Astrocyte (in vitro differentiated cells and primary cell): ENCODE measurements around the gene MYBL2. TPM values are rescaled to one million over a fixed set of nuclear protein-coding genes. Genes with fewer than 3 reads are reported as not detected.

Experiments used
- DNase-seq: peaks from one replicate; pipeline ENCODE4 v3.0.0-alpha.2; 2010; ENCODE audit warnings: low read depth
- FAIRE-seq: peaks from 2 replicates; lab custom pipeline; 2011; peaks lifted over from hg19 to GRCh38; lab: Jason Lieb, UNC
- H2AFZ ChIP-seq: 2 replicates; pipeline ENCODE4 v1.6.0; 2012; ENCODE audit warnings: low read depth, low read length, inconsistent platforms
- H3K27ac ChIP-seq: 2 replicates; pipeline ENCODE4 v1.5.1; 2011; ENCODE audit warnings: low read depth, low read length, inconsistent platforms
- H3K27me3 ChIP-seq: 2 replicates; pipeline ENCODE4 v1.6.0; 2011; ENCODE audit warnings: low read length, inconsistent platforms; ENCODE audit not compliant: insufficient read depth
- H3K36me3 ChIP-seq: 2 replicates; pipeline ENCODE4 v1.5.1; 2011; ENCODE audit warnings: low read length, inconsistent platforms; ENCODE audit not compliant: insufficient read depth
- H3K4me1 ChIP-seq: 2 replicates; pipeline ENCODE4 v1.5.1; 2011; ENCODE audit warnings: low read length, inconsistent platforms; ENCODE audit not compliant: insufficient read depth
- H3K4me2 ChIP-seq: 2 replicates; pipeline ENCODE4 v1.6.0; 2012; ENCODE audit warnings: low read length, inconsistent platforms
- H3K4me3 ChIP-seq: 2 replicates; pipeline ENCODE4 v1.5.1; 2011; ENCODE audit warnings: low read depth, mild to moderate bottlenecking, low read length, inconsistent platforms; ENCODE audit not compliant: insufficient read depth
- H3K79me2 ChIP-seq: 2 replicates; pipeline ENCODE4 v1.6.0; 2012; ENCODE audit warnings: mild to moderate bottlenecking, low read length, inconsistent platforms; ENCODE audit not compliant: insufficient read depth
- H3K9ac ChIP-seq: 2 replicates; pipeline ENCODE4 v1.6.0; 2012; ENCODE audit warnings: mild to moderate bottlenecking, low read length, inconsistent platforms
- H3K9me3 ChIP-seq: 2 replicates; pipeline ENCODE4 v1.5.1; 2012; ENCODE audit warnings: low read depth, mild to moderate bottlenecking, low read length, inconsistent platforms; ENCODE audit not compliant: insufficient read depth
- H4K20me1 ChIP-seq: 2 replicates; pipeline ENCODE4 v1.6.0; 2012; ENCODE audit warnings: low read length, inconsistent platforms; ENCODE audit not compliant: insufficient read depth
- H3K27ac Mint-ChIP-seq: one replicate; pipeline ENCODE4 v1.8.0; 2021; ENCODE audit warnings: mild to moderate bottlenecking, mixed read lengths; ENCODE audit not compliant: unreplicated experiment
- H3K27me3 Mint-ChIP-seq: one replicate; pipeline ENCODE4 v1.8.0; 2021; ENCODE audit warnings: low read depth, mixed read lengths; ENCODE audit not compliant: unreplicated experiment
- H3K36me3 Mint-ChIP-seq: one replicate; pipeline ENCODE4 v1.8.0; 2021; ENCODE audit warnings: low read depth, mixed read lengths; ENCODE audit not compliant: unreplicated experiment
- H3K4me1 Mint-ChIP-seq: one replicate; pipeline ENCODE4 v1.8.0; 2021; ENCODE audit warnings: low read depth, mixed read lengths; ENCODE audit not compliant: unreplicated experiment
- H3K4me3 Mint-ChIP-seq: one replicate; pipeline ENCODE4 v1.8.0; 2021; ENCODE audit warnings: mild to moderate bottlenecking, moderate library complexity, mixed read lengths; ENCODE audit not compliant: unreplicated experiment
- H3K9me3 Mint-ChIP-seq: one replicate; pipeline ENCODE4 v1.8.0; 2021; ENCODE audit warnings: mild to moderate bottlenecking, mixed read lengths; ENCODE audit not compliant: unreplicated experiment
- CTCF ChIP-seq: IDR thresholded peaks from 2 replicates; pipeline ENCODE4 v1.5.1; 2011; ENCODE audit warnings: low read depth, mild to moderate bottlenecking, inconsistent platforms, low read length, moderate library complexity; ENCODE audit not compliant: insufficient read depth
- EZH2 ChIP-seq: IDR thresholded peaks from 2 replicates; pipeline ENCODE4 v1.6.1; 2012; ENCODE audit warnings: mild to moderate bottlenecking, low read length, inconsistent platforms; ENCODE audit not compliant: insufficient read depth
- total RNA-seq: library from RNA; stranded (reverse); gene quantifications from 2 replicates; pipeline ENCODE4 v1.2.1, GENCODE V29; 2021

MYBL2 gene
- total RNA-seq, 1 donor from 2014 or later, result 6.2 TPM

DNA sequence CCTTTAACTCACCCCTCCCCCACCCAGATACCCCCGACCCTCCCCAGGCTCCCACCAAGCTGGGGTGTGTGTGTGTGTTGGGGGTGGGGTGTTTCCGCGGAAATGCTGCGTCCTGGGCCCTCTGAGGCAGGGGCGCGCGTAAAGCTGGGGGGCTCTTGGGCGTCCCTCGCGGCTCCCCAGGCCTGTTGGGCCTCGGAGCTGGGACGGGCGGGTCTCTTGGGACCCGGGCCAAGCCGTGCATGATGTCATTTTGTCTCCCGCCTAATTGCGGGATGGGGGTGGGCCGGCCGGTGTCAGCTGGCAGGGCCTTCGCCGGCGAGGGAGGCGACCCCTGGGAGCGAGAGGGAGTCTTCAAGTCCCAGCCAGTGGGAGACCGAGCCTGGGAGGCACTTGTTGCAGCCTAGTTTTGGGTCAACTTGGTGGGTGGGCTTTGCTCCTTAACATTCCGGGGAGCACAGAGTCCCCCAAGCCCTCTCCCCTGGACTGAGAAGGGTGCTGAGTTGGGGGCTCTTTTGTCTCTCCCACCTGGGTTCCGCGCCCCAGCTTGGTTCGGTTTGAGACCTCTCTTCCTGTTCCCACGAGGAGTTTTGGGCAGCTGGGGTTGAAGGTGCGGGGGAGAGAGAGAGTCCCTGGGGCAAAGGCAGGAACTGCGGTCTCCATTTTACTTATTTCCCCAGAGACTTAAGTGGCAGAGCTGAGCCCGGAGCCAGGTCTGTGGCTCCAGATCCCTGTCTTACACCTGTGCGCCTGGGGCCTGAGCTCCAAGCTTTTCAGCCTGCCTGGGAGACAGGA, 623 bp downstream of the MYBL2 start:
- H3K9ac ChIP-seq, result peak overlapping the region; percentile 57
- peaks cover 9% of the 10 kb centered on the region for H3K4me1 ChIP-seq
- H3K27ac ChIP-seq, result no peak overlapping the region
- H3K27me3 ChIP-seq, result no peaks in the 10 kb centered on the region
- H3K4me1 Mint-ChIP-seq, result no peaks in the 10 kb centered on the region
- TF ChIP-seq CTCF (no peak), EZH2 (no peak)
- H3K9me3 ChIP-seq, result no peaks in the 10 kb centered on the region
- H3K79me2 ChIP-seq, result peaks cover 5% of the 10 kb centered on the region
- H3K36me3 Mint-ChIP-seq, result peaks cover 1% of the 10 kb centered on the region
- DNase-seq (no peak), FAIRE-seq (no peak)
- H4K20me1 ChIP-seq, result peaks cover 11% of the 10 kb centered on the region
- H3K4me2 ChIP-seq, result peak overlapping the region; percentile 87
- H3K4me3 ChIP-seq, result peak overlapping the region; percentile 54
- peaks cover 17% of the 10 kb centered on the region for H3K27me3 Mint-ChIP-seq
- peak overlapping the region; percentile 24 for H2AFZ ChIP-seq
- no peaks in the 10 kb centered on the region for H3K36me3 ChIP-seq
- H3K27ac Mint-ChIP-seq, result no peak overlapping the region
- peak overlapping the region; percentile 67 for H3K4me3 Mint-ChIP-seq
- H3K9me3 Mint-ChIP-seq, result no peaks in the 10 kb centered on the region

- Histone ChIP-seq H3K79me2 (peaks cover 5% of the 10 kb centered on the region), H3K4me3 (no peak overlapping the region), H3K27me3 (no peaks in the 10 kb centered on the region), H3K9me3 (no peaks in the 10 kb centered on the region), H2AFZ (no peak overlapping the region), H3K4me2 (no peak overlapping the region), H3K4me1 (peaks cover 9% of the 10 kb centered on the region), H3K27ac (no peak overlapping the region), H3K9ac (no peak overlapping the region), H4K20me1 (peaks cover 11% of the 10 kb centered on the region), H3K36me3 (no peaks in the 10 kb centered on the region)
- Mint-ChIP-seq H3K27me3 (peaks cover 17% of the 10 kb centered on the region), H3K27ac (no peak overlapping the region), H3K4me1 (no peaks in the 10 kb centered on the region), H3K4me3 (no peak overlapping the region), H3K36me3 (peaks cover 1% of the 10 kb centered on the region), H3K9me3 (peaks cover 2% of the 10 kb centered on the region)
- TF ChIP-seq EZH2 (no peak), CTCF (no peak)
- DNase-seq, result peak; percentile 63
- no peak for FAIRE-seq
Observed at GRCh38 chr20:43669332-43669731, 2.4 kb downstream of the MYBL2 start.

- no peaks in the 10 kb centered on the region for H3K9me3 ChIP-seq
- no peak overlapping the region for H3K27ac Mint-ChIP-seq
- H3K4me3 Mint-ChIP-seq, result no peak overlapping the region
- no peaks in the 10 kb centered on the region for H3K4me1 Mint-ChIP-seq
- H3K9ac ChIP-seq, result no peak overlapping the region
- no peak overlapping the region for H3K4me3 ChIP-seq
- DNase-seq, result no peak
- TF ChIP-seq EZH2 (no peak), CTCF (no peak)
- H3K79me2 ChIP-seq, result peaks cover 5% of the 10 kb centered on the region
- peaks cover 9% of the 10 kb centered on the region for H3K4me1 ChIP-seq
- no peaks in the 10 kb centered on the region for H3K27me3 ChIP-seq
- H3K27ac ChIP-seq, result no peak overlapping the region
- H2AFZ ChIP-seq, result no peak overlapping the region
- peaks cover 11% of the 10 kb centered on the region for H4K20me1 ChIP-seq
- FAIRE-seq, result no peak
- no peaks in the 10 kb centered on the region for H3K36me3 ChIP-seq
- H3K36me3 Mint-ChIP-seq, result peaks cover 1% of the 10 kb centered on the region
- peaks cover 2% of the 10 kb centered on the region for H3K9me3 Mint-ChIP-seq
- H3K4me2 ChIP-seq, result no peak overlapping the region
- H3K27me3 Mint-ChIP-seq, result peaks cover 13% of the 10 kb centered on the region
Observed at GRCh38 chr20:43670423-43670822, 3.5 kb downstream of the MYBL2 start.
